SU-DHL-6 (cell line): ENCODE measurements around the gene ECSCR.

ENCODE experiments used
- H2AFZ ChIP-seq: fragments of 200-600 bp; sonication (generic); 2 replicates; pipeline ENCODE4 v1.6.1; 2014; ENCODE audit warnings: low read depth, mild to moderate bottlenecking, moderate library complexity, mixed read lengths, antibody characterized with exemption, low read length; ENCODE audit not compliant: severe bottlenecking
- H3F3A ChIP-seq: fragments of 200-600 bp; shearing (Covaris generic); 2 replicates; pipeline ENCODE4 v1.6.0; 2016; ENCODE audit warnings: antibody characterized with exemption, mild to moderate bottlenecking; ENCODE audit not compliant: insufficient read depth
- H3K27ac ChIP-seq: fragments of 200-600 bp; sonication (generic); 2 replicates; pipeline ENCODE4 v1.5.1; 2016; ENCODE audit warnings: low read depth, mild to moderate bottlenecking, low read length, moderate library complexity, mixed read lengths
- H3K27me3 ChIP-seq: fragments of 200-600 bp; sonication (generic), shearing (Covaris generic); 2 replicates; pipeline ENCODE4 v1.6.0; 2014; ENCODE audit warnings: mild to moderate bottlenecking, low read length
- H3K36me3 ChIP-seq: fragments of 200-600 bp; sonication (generic); 2 replicates; pipeline ENCODE4 v1.6.1; 2014; ENCODE audit warnings: mild to moderate bottlenecking, low read length, mixed read lengths
- H3K4me2 ChIP-seq: fragments of 300-600, 200-600 bp; shearing (Covaris generic), sonication (generic); 2 replicates; pipeline ENCODE4 v1.6.0; 2014; ENCODE audit warnings: low read length, low read depth, mild to moderate bottlenecking; ENCODE audit not compliant: poor library complexity, severe bottlenecking
- H3K4me3 ChIP-seq: fragments of 200-600 bp; sonication (generic); 2 replicates; pipeline ENCODE4 v1.5.1; 2014; ENCODE audit warnings: antibody characterized with exemption, low read length, mild to moderate bottlenecking, mixed read lengths; ENCODE audit not compliant: insufficient read depth, poor library complexity, severe bottlenecking
- H3K79me2 ChIP-seq: fragments of 200-600 bp; sonication (generic); 2 replicates; pipeline ENCODE4 v1.6.1; 2014; ENCODE audit warnings: mild to moderate bottlenecking, low read length, moderate library complexity; ENCODE audit not compliant: insufficient read depth
- H3K9ac ChIP-seq: fragments of 200-600 bp; sonication (generic); 2 replicates; pipeline ENCODE4 v1.7.0; 2014; ENCODE audit warnings: mild to moderate bottlenecking, low read length
- H3K9me2 ChIP-seq: fragments of 200-600 bp; sonication (generic); replicated peaks from 2 replicates; pipeline ENCODE4 v1.6.1; 2014; ENCODE audit warnings: low read length; ENCODE audit not compliant: insufficient read depth
- H3K9me3 ChIP-seq: fragments of 200-600 bp; sonication (generic); 2 replicates; pipeline ENCODE4 v1.6.1; 2014; ENCODE audit warnings: low read length, mixed read lengths; ENCODE audit not compliant: insufficient read depth
- H4K20me1 ChIP-seq: fragments of 200-600 bp; sonication (generic); 2 replicates; pipeline ENCODE4 v1.6.1; 2014; ENCODE audit warnings: low read depth, mild to moderate bottlenecking, antibody characterized with exemption, low read length, moderate library complexity, mixed read lengths
- EZH2phosphoT487 ChIP-seq: fragments of 200-600 bp; sonication (generic), shearing (Covaris generic); conservative IDR thresholded peaks from 2 replicates; pipeline ENCODE4 v1.6.1; 2018; ENCODE audit warnings: mild to moderate bottlenecking, antibody characterized with exemption, low read length, moderate library complexity, mixed read lengths
- TF ChIP-seq, protein P1 (sequence below): fragments of 200-600 bp; sonication (generic); IDR thresholded peaks from one replicate; pipeline ENCODE4 v1.5.1; 2017; ENCODE audit warnings: antibody characterized with exemption, mild to moderate bottlenecking, low read length, moderate library complexity; ENCODE audit not compliant: insufficient read depth, poor library complexity, severe bottlenecking

ECSCR gene

DNA sequence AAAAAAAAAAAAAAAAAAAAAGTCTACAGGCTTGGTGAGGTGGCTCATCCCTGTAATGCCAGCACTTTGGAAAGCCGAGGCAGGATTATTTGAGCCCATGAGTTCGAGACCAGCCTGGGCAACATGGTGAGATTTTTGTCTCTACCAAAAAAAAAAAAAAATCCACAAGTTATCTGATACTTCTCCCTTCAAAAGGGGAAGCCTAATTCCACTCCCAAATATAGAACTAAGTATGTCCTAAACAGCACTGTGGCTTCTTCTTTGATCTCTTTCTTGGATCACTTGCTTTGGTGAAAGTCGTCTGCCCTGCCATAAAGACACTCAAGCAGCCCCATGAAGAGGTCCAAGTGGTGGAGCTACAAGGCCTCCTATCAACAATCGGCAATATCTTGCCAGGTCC, 38.8 kb upstream of the ECSCR start:
- no peak overlapping the region for H3K9ac ChIP-seq
- H3K79me2 ChIP-seq, result no peaks in the 10 kb centered on the region
- H3F3A ChIP-seq, result no peaks in the 10 kb centered on the region
- H2AFZ ChIP-seq, result no peak overlapping the region
- no peaks in the 10 kb centered on the region for H3K9me3 ChIP-seq
- H4K20me1 ChIP-seq, result no peaks in the 10 kb centered on the region
- no peak overlapping the region for H3K4me3 ChIP-seq
- H3K36me3 ChIP-seq, result no peaks in the 10 kb centered on the region
- no peak for TF ChIP-seq EZH2phosphoT487
- TF ChIP-seq, protein P1, sequence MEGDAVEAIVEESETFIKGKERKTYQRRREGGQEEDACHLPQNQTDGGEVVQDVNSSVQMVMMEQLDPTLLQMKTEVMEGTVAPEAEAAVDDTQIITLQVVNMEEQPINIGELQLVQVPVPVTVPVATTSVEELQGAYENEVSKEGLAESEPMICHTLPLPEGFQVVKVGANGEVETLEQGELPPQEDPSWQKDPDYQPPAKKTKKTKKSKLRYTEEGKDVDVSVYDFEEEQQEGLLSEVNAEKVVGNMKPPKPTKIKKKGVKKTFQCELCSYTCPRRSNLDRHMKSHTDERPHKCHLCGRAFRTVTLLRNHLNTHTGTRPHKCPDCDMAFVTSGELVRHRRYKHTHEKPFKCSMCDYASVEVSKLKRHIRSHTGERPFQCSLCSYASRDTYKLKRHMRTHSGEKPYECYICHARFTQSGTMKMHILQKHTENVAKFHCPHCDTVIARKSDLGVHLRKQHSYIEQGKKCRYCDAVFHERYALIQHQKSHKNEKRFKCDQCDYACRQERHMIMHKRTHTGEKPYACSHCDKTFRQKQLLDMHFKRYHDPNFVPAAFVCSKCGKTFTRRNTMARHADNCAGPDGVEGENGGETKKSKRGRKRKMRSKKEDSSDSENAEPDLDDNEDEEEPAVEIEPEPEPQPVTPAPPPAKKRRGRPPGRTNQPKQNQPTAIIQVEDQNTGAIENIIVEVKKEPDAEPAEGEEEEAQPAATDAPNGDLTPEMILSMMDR, result no peak
- no peak overlapping the region for H3K27ac ChIP-seq
- no peaks in the 10 kb centered on the region for H3K9me2 ChIP-seq
- H3K27me3 ChIP-seq, result no peaks in the 10 kb centered on the region
- H3K4me2 ChIP-seq, result no peak overlapping the region

DNA sequence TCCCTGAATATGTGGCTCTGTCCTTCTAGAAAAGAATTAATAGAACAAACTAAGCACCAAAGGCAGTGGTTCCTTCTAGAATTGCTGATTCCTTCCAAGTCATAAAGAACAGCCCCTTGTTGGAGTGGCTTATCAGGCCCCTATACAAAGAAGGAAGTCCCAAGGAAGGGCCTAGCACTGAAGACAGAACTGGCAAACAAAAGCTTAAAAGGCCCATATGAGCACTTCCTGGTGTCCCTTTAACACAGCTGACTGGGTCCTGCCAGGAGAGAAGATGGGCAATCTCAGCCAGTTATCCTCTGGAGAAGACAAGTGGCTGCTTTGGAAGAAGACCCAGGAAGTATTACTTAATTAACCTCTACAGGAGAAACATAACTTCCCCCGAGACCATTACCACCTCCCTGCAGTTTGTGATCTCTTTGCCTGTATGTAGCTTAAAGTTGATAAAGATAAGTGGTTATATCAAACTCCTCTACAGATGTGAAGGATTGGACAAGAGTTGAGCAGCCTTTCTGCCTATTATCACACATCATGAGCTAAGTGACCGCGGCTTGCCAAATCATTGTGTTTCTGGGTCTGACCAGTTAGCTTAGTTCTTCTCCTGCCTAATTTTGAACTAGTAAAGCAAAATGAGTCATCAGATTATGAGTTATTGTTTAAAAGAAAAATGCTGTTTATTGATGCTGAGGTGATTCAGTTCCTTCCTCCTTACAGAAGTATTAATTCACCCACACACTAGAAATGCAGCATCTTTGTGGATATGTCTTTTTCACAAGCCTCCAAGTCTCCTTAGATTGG, 33.3 kb upstream of the ECSCR start:
- Histone ChIP-seq H3K9ac (no peak overlapping the region), H2AFZ (no peak overlapping the region), H3K4me3 (no peak overlapping the region), H3K4me2 (no peak overlapping the region), H4K20me1 (no peaks in the 10 kb centered on the region), H3K36me3 (no peaks in the 10 kb centered on the region), H3K9me2 (no peaks in the 10 kb centered on the region), H3K27ac (no peak overlapping the region), H3K9me3 (no peaks in the 10 kb centered on the region), H3K79me2 (no peaks in the 10 kb centered on the region), H3F3A (no peaks in the 10 kb centered on the region), H3K27me3 (no peaks in the 10 kb centered on the region)
- TF ChIP-seq, protein P1, result no peak
- no peak for TF ChIP-seq EZH2phosphoT487

DNA sequence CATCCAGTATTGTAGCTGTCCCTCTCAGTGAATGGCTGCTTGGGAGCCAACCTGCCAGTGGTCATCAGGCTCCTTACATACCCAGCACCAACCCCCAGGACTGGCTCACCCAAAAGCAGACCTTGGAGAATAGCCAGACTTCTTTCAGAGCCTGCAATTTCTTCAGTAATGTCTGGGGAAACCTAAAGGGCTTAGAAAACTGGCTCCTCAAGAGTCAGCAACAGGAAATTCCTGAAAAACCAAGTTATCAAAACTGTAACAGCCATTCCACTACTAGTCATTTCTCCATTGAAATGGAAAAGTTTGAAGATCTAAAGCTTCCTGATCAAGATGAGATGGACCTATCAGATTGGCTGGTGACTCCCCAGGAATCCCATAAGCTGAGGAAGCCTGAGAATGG, 32.3 kb upstream of the ECSCR start:
- H3K4me3 ChIP-seq, result no peak overlapping the region
- no peak overlapping the region for H3K4me2 ChIP-seq
- TF ChIP-seq, protein P1, result no peak
- no peak for TF ChIP-seq EZH2phosphoT487
- H3K9me3 ChIP-seq, result no peaks in the 10 kb centered on the region
- no peak overlapping the region for H2AFZ ChIP-seq
- no peaks in the 10 kb centered on the region for H3K36me3 ChIP-seq
- no peaks in the 10 kb centered on the region for H3K27me3 ChIP-seq
- no peaks in the 10 kb centered on the region for H3K9me2 ChIP-seq
- no peak overlapping the region for H3K27ac ChIP-seq
- H3K9ac ChIP-seq, result no peak overlapping the region
- H3F3A ChIP-seq, result no peaks in the 10 kb centered on the region
- H3K79me2 ChIP-seq, result no peaks in the 10 kb centered on the region
- H4K20me1 ChIP-seq, result no peaks in the 10 kb centered on the region
